Muscle of back (tissue), 13 donors: ENCODE measurements around the gene FBXW7. TPM values are rescaled to one million over a fixed set of nuclear protein-coding genes. Genes with fewer than 3 reads are reported as not detected.
A peak's percentile ranks its signal among the peaks of the same experiment; 100 is the strongest.

Experiments
- DNase-seq, 3 donors: peaks; one replicate each; pipeline versions ENCODE4 v3.0.0 to v3.0.0-alpha.2; 2013
- long read RNA-seq, 9 donors: transcript quantifications; one replicate each; lab custom pipeline, GENCODE V29; 2026
- polyA plus RNA-seq, 10 donors: library from polyadenylated mRNA; unstranded; fragments of 120-200 nt; gene quantifications; one replicate each; pipeline ENCODE4 v1.2.1, GENCODE V29; 2013; ENCODE audit not compliant: insufficient read length in 10 of 10

Gene FBXW7, protein sequence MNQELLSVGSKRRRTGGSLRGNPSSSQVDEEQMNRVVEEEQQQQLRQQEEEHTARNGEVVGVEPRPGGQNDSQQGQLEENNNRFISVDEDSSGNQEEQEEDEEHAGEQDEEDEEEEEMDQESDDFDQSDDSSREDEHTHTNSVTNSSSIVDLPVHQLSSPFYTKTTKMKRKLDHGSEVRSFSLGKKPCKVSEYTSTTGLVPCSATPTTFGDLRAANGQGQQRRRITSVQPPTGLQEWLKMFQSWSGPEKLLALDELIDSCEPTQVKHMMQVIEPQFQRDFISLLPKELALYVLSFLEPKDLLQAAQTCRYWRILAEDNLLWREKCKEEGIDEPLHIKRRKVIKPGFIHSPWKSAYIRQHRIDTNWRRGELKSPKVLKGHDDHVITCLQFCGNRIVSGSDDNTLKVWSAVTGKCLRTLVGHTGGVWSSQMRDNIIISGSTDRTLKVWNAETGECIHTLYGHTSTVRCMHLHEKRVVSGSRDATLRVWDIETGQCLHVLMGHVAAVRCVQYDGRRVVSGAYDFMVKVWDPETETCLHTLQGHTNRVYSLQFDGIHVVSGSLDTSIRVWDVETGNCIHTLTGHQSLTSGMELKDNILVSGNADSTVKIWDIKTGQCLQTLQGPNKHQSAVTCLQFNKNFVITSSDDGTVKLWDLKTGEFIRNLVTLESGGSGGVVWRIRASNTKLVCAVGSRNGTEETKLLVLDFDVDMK
- 10 to 100 TPM; 19.8 to 38.0 (median 29.3) TPM for polyA plus RNA-seq
- long read RNA-seq, donor 1, partial matches to known transcripts, result 0 of 4 reads
- long read RNA-seq, donor 1, other reads (novel, unspliced or antisense), result 0 of 4 reads
- long read RNA-seq, donor 2, partial matches to known transcripts, result 0 of 8 reads
- long read RNA-seq, donor 2, other reads (novel, unspliced or antisense), result 0 of 8 reads
- long read RNA-seq, donor 3, result 0 reads
- long read RNA-seq, donor 4, partial matches to known transcripts, result 0 of 1 reads
- long read RNA-seq, donor 4, other reads (novel, unspliced or antisense), result 0 of 1 reads
- long read RNA-seq, donor 5, partial matches to known transcripts, result 0 of 8 reads
- long read RNA-seq, donor 5, other reads (novel, unspliced or antisense), result 0 of 8 reads
- long read RNA-seq, donor 6, transcript FBXW7-210 (2 exons, 528 nt), result major isoform, 5 of 8 reads
- long read RNA-seq, donor 6, partial matches to known transcripts, result 0 of 8 reads
- long read RNA-seq, donor 6, other reads (novel, unspliced or antisense), result 0 of 8 reads
- long read RNA-seq, donor 7, partial matches to known transcripts, result 0 of 4 reads
- long read RNA-seq, donor 7, other reads (novel, unspliced or antisense), result 0 of 4 reads
- long read RNA-seq, donor 8, partial matches to known transcripts, result 0 of 6 reads
- long read RNA-seq, donor 8, other reads (novel, unspliced or antisense), result 0 of 6 reads
- long read RNA-seq, donor 9, partial matches to known transcripts, result 0 of 2 reads
- long read RNA-seq, donor 9, other reads (novel, unspliced or antisense), result 0 of 2 reads

DNA sequence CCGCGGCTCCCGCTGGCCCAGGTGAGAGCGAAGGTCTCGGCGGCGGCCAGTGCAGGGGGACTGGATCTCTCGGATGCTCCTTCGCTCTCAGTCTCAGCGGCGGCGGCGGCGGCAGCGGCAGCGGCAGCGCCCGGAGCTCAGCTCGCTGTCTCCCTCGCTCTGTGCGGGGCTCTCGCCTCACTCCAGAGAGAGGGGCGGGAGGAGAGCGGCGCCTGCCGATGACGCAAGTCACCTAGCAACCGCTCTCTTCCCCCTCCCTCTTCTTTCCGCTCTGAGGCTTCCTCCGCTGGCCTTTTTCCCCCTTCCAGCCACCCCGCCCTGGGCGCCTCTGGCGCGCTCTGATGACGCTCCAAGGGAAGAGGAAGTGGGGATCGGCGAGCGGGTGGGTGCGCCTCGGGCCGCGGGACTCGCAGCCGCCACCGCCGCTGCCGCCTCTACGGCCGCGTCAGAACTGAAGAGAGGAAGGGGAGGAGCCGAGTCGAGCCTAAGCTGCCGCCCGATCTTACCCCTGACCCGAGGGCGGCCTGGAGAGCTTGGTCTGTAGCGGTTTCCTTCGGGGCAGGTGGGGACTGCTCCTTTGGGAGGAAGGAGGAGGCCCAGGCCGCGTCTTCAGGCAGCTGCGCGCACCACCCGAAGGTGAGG is at the start of gene FBXW7:
TSS of gene FBXW7 (minus strand) at position 190 of the 642 bp plus-strand sequence. CDS start 124,289 bp downstream, outside the sequence.
- DNase-seq, result peak; percentile 99 to 100 (median 100)

DNA sequence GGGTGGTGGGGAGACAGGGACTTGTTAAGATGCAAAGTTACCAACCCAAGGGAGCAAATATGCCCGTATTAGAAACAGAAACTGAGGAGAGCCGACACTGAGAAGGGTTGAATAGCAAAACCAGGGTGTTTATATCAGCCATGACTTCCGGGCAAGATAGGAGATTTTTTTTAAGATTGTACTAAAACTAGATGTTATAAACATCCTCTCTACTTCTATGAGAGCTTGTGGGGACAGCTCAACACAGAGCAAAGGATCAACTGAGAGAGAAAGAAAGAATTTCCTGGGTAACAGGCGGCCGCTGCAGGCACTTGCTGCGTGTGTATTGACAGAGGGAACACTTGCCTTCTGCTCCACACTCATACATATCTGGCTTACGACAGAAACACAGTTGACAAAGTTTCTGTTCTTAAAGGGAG is 49.1 kb upstream of the FBXW7 start:
- DNase-seq, result no peak

DNA sequence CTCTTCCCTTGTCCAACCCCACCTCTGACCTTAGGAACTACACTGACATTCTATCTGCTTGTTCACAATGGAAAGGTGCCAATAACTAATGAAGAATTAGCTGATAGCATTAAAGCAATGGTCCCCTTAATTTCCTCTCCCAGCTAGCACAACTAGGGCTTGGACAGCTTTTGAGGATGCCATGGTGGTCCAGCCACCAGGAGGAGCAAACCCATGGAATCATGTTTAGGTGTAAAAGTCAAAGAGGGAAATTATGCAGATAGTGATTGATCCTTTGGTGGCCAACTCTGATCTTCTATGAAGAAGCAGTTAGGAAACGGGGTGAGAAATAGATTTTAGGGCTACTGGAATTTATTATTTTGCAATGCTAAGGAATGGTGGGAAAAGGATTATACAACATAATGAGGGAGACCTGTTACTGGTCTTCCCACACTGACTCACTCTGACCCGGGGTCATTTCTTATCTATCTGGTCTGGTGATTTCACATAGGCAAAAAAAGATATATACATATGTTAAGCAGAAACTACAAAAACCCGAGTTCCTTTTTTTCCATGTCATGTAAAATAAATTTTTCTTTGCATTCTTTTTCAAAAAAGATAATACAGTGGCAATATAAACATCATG is 45.8 kb upstream of the FBXW7 start:
- DNase-seq, result no peak

DNA sequence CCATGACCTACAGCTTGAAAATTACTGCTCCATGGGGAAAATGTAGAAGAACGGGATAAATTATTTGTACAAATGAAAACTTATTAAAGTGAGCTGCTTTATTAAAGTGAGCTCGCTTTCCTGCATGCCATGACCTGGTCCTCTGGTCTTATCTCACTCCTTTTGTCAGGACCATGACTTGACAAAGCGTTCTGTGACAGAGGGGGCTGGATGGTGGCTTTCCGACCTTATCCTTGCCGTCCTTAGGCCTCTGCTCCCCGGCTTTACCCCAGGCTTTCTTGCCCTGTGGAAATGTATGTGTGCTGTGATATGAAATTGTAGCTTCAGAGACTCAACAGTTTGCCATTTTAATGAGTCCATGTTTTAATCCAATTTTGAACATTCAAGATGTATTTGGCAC is 44.0 kb upstream of the FBXW7 start:
- DNase-seq, result no peak

DNA sequence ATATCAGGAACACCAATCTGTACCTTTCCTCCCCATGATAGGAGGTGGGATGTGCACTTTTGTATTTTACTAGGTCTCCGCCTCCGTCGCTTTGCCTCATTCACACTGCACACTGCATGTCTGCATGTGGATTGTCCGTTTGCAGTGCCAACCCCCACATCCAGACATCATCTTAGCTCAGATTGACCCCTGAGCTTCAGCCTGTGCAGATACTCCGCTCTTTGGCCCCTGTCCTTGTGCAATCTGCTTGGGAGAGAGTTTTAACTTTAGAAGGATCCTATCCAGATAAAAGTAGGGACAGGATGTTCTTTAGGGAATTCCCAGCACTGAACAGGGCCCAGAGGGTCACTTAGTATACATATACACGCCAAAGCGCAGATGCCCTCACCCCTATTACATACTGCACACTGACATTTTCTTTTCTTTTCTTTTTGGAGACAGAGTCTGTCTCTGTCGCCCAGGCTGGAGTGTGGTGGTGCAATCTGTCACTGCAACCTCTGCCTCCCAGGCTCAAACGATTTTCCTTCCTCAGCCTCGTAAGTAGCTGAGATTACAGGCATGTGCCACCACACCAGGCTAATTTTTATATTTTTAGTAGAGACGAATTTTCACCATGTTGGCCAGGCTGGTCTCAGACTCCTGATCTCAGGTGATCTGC is 43.3 kb upstream of the FBXW7 start:
- DNase-seq, result no peak

DNA sequence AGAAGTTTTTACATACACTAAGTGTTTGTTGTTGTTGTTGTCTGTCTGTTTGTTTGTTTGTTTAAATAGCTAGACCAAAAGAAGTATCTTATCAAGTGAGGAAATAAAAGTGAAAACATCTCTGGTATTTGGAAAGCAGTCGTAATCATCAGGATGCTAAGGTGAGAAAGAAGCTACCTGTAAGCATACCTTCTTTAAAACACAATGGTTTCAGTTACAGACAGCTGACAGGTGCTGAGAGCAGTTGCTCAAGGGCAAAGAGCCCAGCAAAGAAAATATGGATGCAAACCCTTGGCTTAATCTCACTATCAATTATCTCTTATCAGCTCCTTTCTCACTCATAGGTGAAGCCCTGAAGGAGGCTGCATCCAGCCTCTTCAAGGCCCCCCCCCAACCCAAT is 42.8 kb upstream of the FBXW7 start:
- no peak for DNase-seq

DNA sequence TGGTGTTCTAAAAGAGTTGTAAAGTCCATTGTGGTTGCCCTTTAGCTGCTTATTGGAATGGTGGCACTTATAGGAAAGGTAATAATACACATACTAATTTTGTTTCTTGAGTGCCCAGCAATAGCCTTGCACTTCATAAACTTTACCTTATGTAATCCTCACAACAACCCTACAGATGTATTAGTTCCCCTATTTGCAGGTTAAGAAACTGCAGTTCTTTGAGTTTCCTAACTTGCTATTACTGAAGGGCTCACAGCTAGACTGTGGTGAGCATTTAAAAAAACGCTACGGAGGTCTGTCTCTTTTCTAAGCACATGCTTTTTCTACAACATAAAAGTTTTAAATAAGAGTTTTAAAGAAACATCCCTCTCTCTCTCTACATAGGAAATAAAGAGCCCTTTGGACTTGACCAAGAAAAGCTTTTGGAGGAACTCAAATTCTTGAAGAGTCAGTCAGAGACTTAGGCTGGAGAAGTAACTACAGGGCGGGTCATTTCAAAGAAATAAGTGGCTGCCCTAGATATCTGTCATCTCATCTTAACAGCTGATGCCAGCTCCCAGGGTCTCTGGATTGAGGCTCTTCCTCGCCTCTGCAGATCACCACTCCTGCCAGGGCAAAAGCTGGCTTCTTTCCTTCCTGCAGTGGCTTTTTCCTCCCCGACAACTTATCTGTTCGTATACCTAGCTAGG is 42.0 kb upstream of the FBXW7 start:
- no peak for DNase-seq

DNA sequence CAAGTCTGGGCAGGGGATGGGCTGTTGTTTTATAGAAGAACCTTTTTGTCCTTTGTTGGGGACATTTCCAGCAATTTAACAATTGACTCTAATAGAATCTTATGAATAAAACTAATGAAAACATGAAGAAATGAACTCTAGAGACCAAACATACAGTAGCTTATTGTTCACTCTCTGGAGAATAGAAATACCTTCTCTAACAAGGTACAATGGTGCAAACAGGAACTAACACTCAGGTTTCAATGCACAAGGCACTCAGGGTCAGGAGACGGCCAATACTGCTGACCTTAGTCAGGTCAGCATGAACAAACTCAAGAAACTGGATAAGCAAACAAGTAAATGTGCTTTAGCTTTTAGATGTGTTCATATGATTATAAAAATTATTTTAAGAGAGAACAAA is 39.6 kb upstream of the FBXW7 start:
- DNase-seq, result no peak

DNA sequence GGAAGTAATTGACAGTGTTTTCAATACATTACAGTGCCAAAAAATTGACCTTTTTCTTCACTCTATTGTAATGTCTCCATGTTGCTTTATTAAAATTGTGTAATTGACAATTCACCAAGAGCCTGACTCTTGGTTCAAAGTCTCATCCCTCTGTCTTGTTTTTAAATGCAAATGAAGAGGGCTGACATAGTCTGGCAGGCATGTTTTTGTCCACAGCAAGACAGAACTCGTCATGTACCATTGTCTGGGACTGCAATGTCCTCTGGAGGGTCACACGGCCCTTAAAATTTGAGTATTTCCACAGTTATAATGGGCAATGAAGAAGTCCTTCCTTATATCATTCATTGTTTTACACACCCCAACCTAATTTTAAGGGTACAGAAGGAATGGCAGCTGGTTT is 38.0 kb upstream of the FBXW7 start:
- DNase-seq, result no peak

DNA sequence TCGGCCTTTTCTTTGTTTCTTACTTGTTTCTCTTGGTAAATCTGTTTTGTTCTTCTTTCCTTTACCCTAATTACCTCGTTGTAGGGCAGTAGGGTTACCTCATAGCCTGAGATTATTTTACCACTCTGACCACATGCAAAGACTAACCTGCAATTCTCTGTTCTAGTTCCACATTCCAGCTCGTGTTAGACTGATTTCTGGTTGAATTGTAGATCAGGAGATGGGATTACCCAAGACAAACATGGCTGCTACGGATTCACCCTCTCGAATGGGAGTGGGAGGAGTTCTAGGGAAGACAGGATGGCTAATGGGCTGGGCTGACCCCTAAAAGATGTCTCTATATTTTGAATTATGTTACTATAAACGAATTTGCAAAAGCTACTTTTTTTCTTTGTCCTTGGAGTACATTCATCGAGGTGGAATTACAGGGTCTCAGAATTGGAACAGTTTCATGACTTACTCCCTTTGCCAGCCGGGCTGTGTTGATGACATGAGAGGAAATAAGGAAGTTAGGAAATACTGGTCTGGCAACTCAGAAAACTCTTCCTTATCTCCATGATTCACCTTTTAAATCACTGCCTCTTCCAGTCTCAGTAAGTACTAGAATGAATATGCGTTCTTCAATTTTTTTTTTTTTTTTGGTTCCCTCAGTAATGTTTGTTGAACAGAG is 36.7 kb upstream of the FBXW7 start:
- DNase-seq, result no peak

DNA sequence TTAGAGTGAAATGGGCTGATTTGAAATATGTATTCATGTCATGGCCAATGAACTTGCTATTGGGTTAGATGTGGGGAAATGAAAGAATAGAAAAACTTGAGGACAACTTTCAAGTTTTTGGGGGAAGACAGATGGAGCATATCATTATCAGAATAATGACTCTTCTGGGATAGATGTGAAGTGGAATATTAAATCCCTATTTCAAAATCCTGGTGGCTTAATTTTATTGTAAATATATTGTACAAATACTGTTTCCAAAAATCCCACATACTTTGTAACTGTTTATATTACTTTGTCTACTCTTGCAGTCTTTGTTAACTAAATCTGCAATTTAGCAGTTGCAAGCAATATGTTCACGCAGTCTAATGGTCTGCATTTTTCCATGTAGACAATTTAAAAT is 35.9 kb upstream of the FBXW7 start:
- no peak for DNase-seq

DNA sequence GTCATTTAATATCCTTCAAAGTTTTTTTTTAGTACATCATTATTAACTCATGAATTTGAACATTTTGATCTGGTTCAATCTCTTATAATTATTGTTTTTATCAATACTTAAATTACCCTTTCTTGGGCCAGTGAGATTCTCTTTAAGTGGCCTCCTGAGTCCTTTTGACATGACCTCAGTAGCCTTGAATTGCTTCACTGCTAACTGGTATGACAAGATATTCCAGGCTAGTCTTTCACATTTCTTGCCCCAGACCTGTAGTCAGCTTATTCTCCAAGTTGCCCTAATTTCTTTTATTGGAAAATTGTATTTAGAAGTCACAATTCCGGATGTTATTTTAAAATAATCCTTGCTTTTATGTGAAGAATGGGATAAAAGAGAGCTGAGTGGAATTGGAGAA is 35.4 kb upstream of the FBXW7 start:
- no peak for DNase-seq

DNA sequence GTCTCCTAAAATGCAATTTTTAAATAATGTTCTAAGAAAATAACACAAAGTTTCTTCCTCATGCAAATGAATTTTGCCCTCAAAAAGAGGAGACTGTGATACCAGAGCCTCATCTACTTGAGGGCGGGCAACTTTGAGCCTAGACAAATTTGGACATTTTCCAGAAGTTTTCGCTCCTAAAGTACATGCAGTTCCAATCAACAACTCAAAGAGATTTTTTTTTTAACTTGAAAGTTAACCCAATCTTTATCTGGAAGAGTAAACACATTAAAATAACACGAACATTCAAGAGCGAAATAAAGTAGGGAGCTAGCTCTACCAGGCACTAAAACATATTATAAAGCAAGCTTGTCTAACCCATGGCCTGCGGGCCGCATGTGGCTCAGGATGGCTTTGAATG is 29.4 kb upstream of the FBXW7 start:
- DNase-seq, result no peak

DNA sequence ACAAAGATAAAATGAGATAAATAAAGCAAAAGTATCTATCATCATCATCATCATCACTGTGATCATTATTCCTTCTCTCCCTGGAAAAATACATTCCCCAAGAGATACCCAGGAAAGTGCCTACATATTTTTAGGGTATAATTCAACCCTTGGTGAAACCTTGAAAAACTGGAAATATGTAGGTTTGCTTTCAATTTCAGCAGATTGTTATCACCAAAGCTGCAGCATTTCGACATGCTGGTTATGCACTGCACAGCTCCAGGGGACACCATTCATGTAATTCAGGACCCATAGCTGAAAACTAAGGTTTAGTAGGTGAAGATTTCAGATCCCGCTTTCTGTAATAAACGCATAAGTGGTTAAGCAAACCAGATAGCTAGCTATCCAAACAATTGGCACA is 28.4 kb upstream of the FBXW7 start:
- no peak for DNase-seq

DNA sequence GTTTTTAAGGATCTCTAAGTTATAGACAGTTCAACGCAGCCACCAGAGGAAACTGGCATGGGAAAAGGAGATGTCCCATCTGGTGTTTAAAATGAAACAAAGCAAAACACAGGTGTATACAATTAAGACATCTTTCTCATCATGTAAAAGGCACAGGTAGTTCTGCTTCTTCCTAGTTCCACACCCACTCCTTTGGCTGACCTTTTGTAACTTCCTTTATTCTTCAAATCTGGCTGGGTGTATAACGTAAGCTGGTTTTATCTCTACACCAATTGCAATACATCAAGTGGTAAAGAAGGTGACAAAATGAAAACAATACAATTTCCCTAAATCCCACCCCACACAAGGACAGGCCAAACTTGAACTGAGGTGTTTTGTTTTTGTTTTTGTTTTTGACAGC is 27.3 kb upstream of the FBXW7 start:
- DNase-seq, result no peak

DNA sequence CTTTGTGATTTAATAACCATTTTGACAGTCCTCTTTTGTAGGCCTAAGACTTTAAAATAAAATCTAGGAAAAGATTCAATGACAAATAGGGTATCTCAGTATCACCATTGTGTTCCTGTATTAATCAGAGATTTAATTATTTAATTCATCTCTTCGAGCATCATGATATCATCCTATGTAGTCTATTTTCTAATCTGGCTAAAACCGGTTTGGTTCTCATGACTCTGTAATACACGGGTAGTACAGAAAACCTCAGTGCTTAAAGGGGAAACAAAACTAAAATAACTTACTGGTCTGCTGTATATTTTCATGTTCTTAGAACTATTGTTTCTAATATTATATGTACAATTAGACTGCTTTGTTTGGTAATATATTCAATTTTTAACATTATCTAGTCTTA is 23.7 kb upstream of the FBXW7 start:
- DNase-seq, result no peak

DNA sequence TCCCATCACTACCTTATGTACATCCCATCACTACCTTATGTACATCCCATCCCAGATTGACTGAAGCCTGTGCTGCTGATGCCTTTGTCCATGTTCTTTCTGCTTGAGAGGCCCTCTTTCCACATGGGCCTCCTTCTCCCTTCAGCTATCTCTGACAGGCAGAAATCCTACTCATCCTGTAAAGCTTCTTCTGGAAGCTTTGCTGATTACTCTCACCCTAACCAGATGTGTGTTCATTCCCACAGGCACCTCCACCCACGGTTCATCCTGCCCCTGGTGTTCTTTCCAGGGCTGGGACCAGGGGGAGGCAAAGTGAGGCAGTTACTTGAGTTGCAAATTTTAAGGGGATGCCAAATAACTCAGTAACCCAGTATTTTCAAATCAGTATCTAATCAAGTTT is 22.5 kb upstream of the FBXW7 start:
- DNase-seq, result no peak

DNA sequence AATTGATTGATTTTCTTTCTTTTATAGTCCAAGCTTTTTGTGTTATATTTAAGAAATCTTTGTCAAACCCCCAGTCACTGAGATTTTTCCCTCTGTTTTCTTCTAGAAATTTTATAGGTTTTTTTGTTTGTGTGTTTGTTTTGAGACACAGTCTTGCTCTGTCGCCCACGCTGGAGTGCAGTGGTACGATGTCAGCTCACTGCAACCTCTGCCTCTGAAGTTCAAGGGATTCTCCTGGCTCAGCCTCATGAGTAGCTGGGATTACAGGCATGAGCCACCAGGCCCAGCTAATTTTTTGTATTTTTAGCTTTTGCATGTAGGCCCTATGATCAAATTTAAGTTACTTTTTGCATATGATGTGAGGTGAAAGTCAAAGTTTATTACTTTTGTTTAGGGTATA is 20.9 kb upstream of the FBXW7 start:
- no peak for DNase-seq

DNA sequence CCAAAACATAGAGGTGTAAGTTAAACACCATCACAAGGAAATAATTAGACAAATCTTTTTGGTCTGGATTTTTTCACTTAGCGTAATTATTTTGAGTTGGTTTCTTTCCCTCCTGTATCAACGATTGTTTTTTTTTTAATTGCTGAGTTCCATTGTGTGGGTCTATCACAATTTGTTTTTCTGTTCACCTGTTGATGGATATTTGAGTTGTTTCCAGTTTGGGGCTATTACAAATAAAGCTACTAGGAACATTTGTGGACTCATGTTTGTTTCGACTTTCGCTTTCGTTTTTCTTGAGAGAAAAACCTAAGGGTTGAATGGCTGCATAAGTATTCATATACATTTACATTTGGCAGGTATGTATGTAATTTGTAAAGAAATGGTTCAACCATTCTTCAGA is 20.4 kb upstream of the FBXW7 start:
- DNase-seq, result no peak
